ACC112 (cell line): ENCODE data around the gene DROSHA.

Experiments used
- H2AFZ ChIP-seq: fragments of 200-600 bp; sonication (generic); one replicate; pipeline ENCODE4 v1.6.0; 2017; ENCODE audit warnings: antibody characterized with exemption, low read length; ENCODE audit not compliant: unreplicated experiment
- H3K27ac ChIP-seq: fragments of 200-600 bp; sonication (generic); 2 replicates; pipeline ENCODE4 v1.5.1; 2014; ENCODE audit warnings: low read depth, mild to moderate bottlenecking, antibody characterized with exemption, low read length, moderate library complexity
- H3K27me3 ChIP-seq: fragments of 200-600 bp; sonication (generic); 2 replicates; pipeline ENCODE4 v1.6.1; 2014; ENCODE audit warnings: mild to moderate bottlenecking, antibody characterized with exemption, low read length, moderate library complexity, mixed read lengths; ENCODE audit not compliant: insufficient read depth
- H3K36me3 ChIP-seq: fragments of 200-600 bp; sonication (generic); 2 replicates; pipeline ENCODE4 v1.6.1; 2016; ENCODE audit warnings: mild to moderate bottlenecking, antibody characterized with exemption, low read length, moderate library complexity, mixed read lengths; ENCODE audit not compliant: insufficient read depth
- H3K4me1 ChIP-seq: fragments of 200-600 bp; sonication (generic); one replicate; pipeline ENCODE4 v1.6.1; 2016; ENCODE audit warnings: low read length, mixed read lengths; ENCODE audit not compliant: insufficient read depth, unreplicated experiment, control insufficient read depth
- H3K4me3 ChIP-seq: fragments of 200-600 bp; sonication (generic); 2 replicates; pipeline ENCODE4 v1.5.1; 2014; ENCODE audit warnings: mild to moderate bottlenecking, low read depth, low read length
- H3K79me2 ChIP-seq: fragments of 200-600 bp; sonication (generic); one replicate; pipeline ENCODE4 v1.6.0; 2016; ENCODE audit warnings: low read length; ENCODE audit not compliant: control insufficient read depth, unreplicated experiment, insufficient read depth

Gene DROSHA

GRCh38 chr5:31449174-31449573, 82.7 kb downstream of the DROSHA start:
- Histone ChIP-seq H3K27ac (no peak overlapping the region), H3K36me3 (peaks cover 36% of the 10 kb centered on the region)

DNA sequence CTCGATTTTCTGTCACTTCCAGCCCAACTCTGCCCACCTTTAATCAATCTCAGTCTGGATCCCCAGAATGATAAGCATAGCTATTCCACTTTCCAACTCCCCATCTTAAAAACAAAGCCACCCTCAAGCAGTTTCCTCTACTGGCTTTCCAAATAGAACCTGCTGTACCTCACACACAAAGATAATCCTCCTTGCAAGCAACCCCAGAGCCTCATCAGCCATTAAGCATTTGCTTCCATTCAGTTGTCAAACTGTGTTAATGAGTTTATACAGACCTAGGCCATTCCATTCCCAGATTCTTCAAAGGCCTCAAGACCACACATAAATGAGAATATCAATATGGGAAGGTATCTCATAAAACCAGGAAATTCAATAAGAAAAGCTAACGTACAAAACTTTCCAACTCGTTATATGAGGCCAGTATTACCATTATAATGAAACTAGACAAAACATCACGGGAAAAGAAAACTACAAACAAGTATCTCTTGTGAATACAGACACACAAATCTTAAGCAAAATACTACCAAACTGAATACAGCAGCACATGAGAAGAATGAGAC, 86.8 kb downstream of the DROSHA start:
- Histone ChIP-seq H3K4me1 (peaks cover 16% of the 10 kb centered on the region), H3K27me3 (no peaks in the 10 kb centered on the region), H3K27ac (no peak overlapping the region), H3K4me3 (no peak overlapping the region), H3K79me2 (peaks cover 5% of the 10 kb centered on the region), H3K36me3 (peaks cover 37% of the 10 kb centered on the region), H2AFZ (no peak overlapping the region)

More at GRCh38 chr5:31449174-31449573, 82.7 kb downstream of the DROSHA start:
- Histone ChIP-seq H3K27me3 (no peaks in the 10 kb centered on the region), H3K4me3 (no peak overlapping the region), H3K79me2 (peaks cover 5% of the 10 kb centered on the region), H3K4me1 (peaks cover 7% of the 10 kb centered on the region), H2AFZ (no peak overlapping the region)

- H3K4me3 ChIP-seq: no peak overlapping the region
- H3K27ac ChIP-seq: no peak overlapping the region
- H3K79me2 ChIP-seq: peaks cover 5% of the 10 kb centered on the region
- peaks cover 38% of the 10 kb centered on the region for H3K36me3 ChIP-seq
- H2AFZ ChIP-seq: no peak overlapping the region
- no peaks in the 10 kb centered on the region for H3K27me3 ChIP-seq
- H3K4me1 ChIP-seq: peaks cover 13% of the 10 kb centered on the region
These were observed 88.3 kb downstream of the DROSHA start for GRCh38 chr5:31443572-31443971.

GRCh38 chr5:31442058-31442745, 89.7 kb downstream of the DROSHA start:
- H3K4me3 ChIP-seq: no peak overlapping the region
- H2AFZ ChIP-seq: no peak overlapping the region
- no peak overlapping the region for H3K27ac ChIP-seq
- peaks cover 13% of the 10 kb centered on the region for H3K4me1 ChIP-seq
- peaks cover 5% of the 10 kb centered on the region for H3K79me2 ChIP-seq
- H3K36me3 ChIP-seq: peaks cover 30% of the 10 kb centered on the region; the same call in 1 of the 2 replicates
- no peaks in the 10 kb centered on the region for H3K27me3 ChIP-seq

DNA sequence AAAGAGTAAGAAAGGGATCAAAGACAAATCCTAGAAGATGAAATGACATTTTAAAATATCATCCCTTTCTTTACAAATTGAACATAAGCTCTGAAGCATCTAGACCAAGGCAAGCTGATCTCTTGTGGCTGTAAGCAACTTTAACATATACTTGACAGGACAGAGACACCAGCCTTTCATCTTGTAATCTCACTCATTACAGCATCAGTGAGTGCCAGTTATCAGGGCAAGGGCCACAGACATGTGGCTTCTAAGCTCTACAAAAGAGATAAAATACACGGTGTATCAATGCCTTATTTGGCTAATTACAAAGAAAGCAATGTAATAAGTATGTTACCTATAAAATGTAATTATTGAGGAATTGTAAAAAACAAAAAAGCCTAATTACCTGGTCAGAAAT, 95.0 kb downstream of the DROSHA start:
- Histone ChIP-seq H3K4me3 (no peak overlapping the region), H3K4me1 (peaks cover 5% of the 10 kb centered on the region), H3K27me3 (no peaks in the 10 kb centered on the region), H3K27ac (no peak overlapping the region), H3K36me3 (peaks cover 31% of the 10 kb centered on the region), H3K79me2 (no peaks in the 10 kb centered on the region), H2AFZ (no peak overlapping the region)

DNA sequence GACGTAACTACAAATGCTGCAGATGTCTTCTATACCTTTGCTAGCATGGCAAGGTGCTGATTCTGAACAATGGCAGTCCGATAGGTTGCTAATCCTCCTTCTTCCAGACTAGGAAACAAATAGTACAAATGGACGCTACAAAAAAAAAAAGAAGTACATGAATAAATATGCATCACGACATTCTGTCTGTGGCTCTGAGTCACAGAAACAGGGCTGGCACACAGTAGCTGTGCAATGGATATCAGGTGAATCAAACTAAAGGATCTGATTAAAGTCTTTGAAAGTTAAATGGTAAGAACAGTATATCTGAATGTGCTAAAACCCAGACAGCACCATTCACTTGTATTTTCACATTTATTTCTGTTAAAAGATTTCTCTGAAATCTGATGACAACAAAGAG, 96.2 kb downstream of the DROSHA start:
- H3K4me1 ChIP-seq: no peaks in the 10 kb centered on the region
- peaks cover 37% of the 10 kb centered on the region for H3K36me3 ChIP-seq
- H2AFZ ChIP-seq: no peak overlapping the region
- H3K4me3 ChIP-seq: no peak overlapping the region
- H3K27me3 ChIP-seq: no peaks in the 10 kb centered on the region
- no peaks in the 10 kb centered on the region for H3K79me2 ChIP-seq
- no peak overlapping the region for H3K27ac ChIP-seq

- Histone ChIP-seq H3K79me2 (no peaks in the 10 kb centered on the region), H3K4me3 (no peak overlapping the region), H3K36me3 (peaks cover 37% of the 10 kb centered on the region), H3K27me3 (no peaks in the 10 kb centered on the region), H3K27ac (no peak overlapping the region), H2AFZ (no peak overlapping the region), H3K4me1 (no peaks in the 10 kb centered on the region)
These were observed 97.0 kb downstream of the DROSHA start for GRCh38 chr5:31434898-31435297.

DNA sequence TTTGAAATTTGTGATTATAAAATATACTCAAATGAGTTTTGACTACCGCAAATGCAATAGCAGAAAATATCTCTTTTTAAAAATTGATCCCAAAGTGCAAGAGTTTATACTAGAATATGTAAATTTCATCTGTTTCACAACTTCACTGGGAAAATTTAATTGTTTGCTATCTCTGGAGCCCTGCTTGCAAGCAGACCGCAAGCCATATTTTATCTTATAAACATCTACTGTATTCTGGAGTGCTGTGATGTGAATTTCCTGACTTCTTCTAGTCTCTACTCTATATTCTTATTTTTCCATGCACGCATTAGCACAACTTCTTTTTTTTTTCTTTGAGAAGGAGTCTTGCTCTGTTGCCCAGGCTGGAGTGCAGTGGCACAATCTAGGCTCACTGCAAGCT, 98.7 kb downstream of the DROSHA start:
- Histone ChIP-seq H2AFZ (no peak overlapping the region), H3K27ac (no peak overlapping the region), H3K79me2 (no peaks in the 10 kb centered on the region), H3K27me3 (no peaks in the 10 kb centered on the region), H3K36me3 (peaks cover 29% of the 10 kb centered on the region), H3K4me3 (no peak overlapping the region), H3K4me1 (no peaks in the 10 kb centered on the region)

GRCh38 chr5:31427724-31428309, 104.1 kb downstream of the DROSHA start:
- Histone ChIP-seq H3K27me3 (no peaks in the 10 kb centered on the region), H3K4me3 (no peak overlapping the region), H3K36me3 (peaks cover 15% of the 10 kb centered on the region; the same call in 1 of the 2 replicates), H2AFZ (no peak overlapping the region), H3K27ac (no peak overlapping the region), H3K4me1 (no peaks in the 10 kb centered on the region), H3K79me2 (no peaks in the 10 kb centered on the region)

- peaks cover 5% of the 10 kb centered on the region for H3K4me1 ChIP-seq
- H2AFZ ChIP-seq: no peak overlapping the region
- peaks cover 22% of the 10 kb centered on the region for H3K36me3 ChIP-seq
- no peak overlapping the region for H3K27ac ChIP-seq
- H3K79me2 ChIP-seq: no peaks in the 10 kb centered on the region
- no peak overlapping the region for H3K4me3 ChIP-seq
- H3K27me3 ChIP-seq: no peaks in the 10 kb centered on the region
These were observed 104.7 kb downstream of the DROSHA start for GRCh38 chr5:31427013-31427723.
